Cardiac muscle cell (in vitro differentiated cells and primary cell): ENCODE data around the gene RHOT2. TPM values are rescaled to one million over a fixed set of nuclear protein-coding genes. Genes with fewer than 3 reads are reported as not detected.

Experiments
- DNase-seq, 2 donors: peaks; one replicate each; pipeline versions ENCODE4 v3.0.0 to v3.0.0-alpha.2; 2010 to 2017; ENCODE audit warnings: low read depth in 1 of 2, low spot score in 1 of 2
- H3K27ac ChIP-seq: fragments of 200-600 bp; sonication (generic); 2 replicates; pipeline ENCODE4 v1.5.1; 2016
- H3K27me3 ChIP-seq: fragments of 200-600 bp; sonication (generic); 2 replicates; pipeline ENCODE4 v1.6.0; 2016; ENCODE audit warnings: control low read depth
- H3K36me3 ChIP-seq: fragments of 200-600 bp; sonication (generic); 2 replicates; pipeline ENCODE4 v1.5.1; 2016; ENCODE audit warnings: control low read depth
- H3K4me1 ChIP-seq: fragments of 200-600 bp; sonication (generic); 2 replicates; pipeline ENCODE4 v1.8.1; 2017; ENCODE audit warnings: low read depth, mild to moderate bottlenecking, mixed run types
- H3K4me3 ChIP-seq: fragments of 200-600 bp; sonication (generic); 2 replicates; pipeline ENCODE4 v1.5.1; 2016; ENCODE audit warnings: mild to moderate bottlenecking
- H3K9me3 ChIP-seq: fragments of 200-600 bp; sonication (generic); 2 replicates; pipeline ENCODE4 v1.5.1; 2017; ENCODE audit warnings: low read depth, mild to moderate bottlenecking, control low read depth
- CTCF ChIP-seq: IDR thresholded peaks from 2 replicates; pipeline ENCODE4 v1.5.1; 2012; ENCODE audit warnings: low read depth, mild to moderate bottlenecking, low read length
- polyA plus RNA-seq: library from polyadenylated mRNA; unstranded; fragments of >200 nt; fragmentation: Nextera tagmentation; extraction: Ambion mirVana; gene quantifications from 2 replicates; pipeline ENCODE4 v1.2.1, GENCODE V29; 2016
- total RNA-seq: library from RNA; depleted of rRNA; stranded (reverse); fragments of >200 nt; gene quantifications from 2 replicates; pipeline ENCODE4 v1.2.3, GENCODE V29; 2016

Gene RHOT2
- total and polyA plus RNA-seq, 2 experiments from 2014 or later = 294 to 305 TPM

- TF ChIP-seq CTCF = no peak
- H3K36me3 ChIP-seq = peaks cover 3% of the 10 kb centered on the region
- H3K4me3 ChIP-seq = no peak overlapping the region
- no peaks in the 10 kb centered on the region for H3K27me3 ChIP-seq
- H3K27ac ChIP-seq = no peak overlapping the region
- no peaks in the 10 kb centered on the region for H3K9me3 ChIP-seq
- H3K4me1 ChIP-seq = peaks cover 31% of the 10 kb centered on the region
- DNase-seq = no peak
Observed at GRCh38 chr16:627454-628239, 40.3 kb upstream of the RHOT2 start.

GRCh38 chr16:628321-629061 is 39.4 kb upstream of the RHOT2 start:
- Histone ChIP-seq H3K27ac (peak overlapping the region; percentile 95), H3K4me3 (no peak overlapping the region), H3K36me3 (peaks cover 7% of the 10 kb centered on the region), H3K4me1 (peaks cover 31% of the 10 kb centered on the region), H3K9me3 (no peaks in the 10 kb centered on the region), H3K27me3 (no peaks in the 10 kb centered on the region)
- no peak for DNase-seq
- TF ChIP-seq CTCF = no peak

GRCh38 chr16:629185-629832 is 38.6 kb upstream of the RHOT2 start:
- H3K9me3 ChIP-seq = no peaks in the 10 kb centered on the region
- H3K4me1 ChIP-seq = peaks cover 24% of the 10 kb centered on the region
- TF ChIP-seq CTCF = no peak
- H3K4me3 ChIP-seq = no peak overlapping the region
- peak overlapping the region; percentile 95 for H3K27ac ChIP-seq
- peaks cover 12% of the 10 kb centered on the region for H3K36me3 ChIP-seq
- H3K27me3 ChIP-seq = no peaks in the 10 kb centered on the region
- DNase-seq = peak in 1 of 2 donors; percentile 71

GRCh38 chr16:629833-630248 is 38.1 kb upstream of the RHOT2 start:
- H3K36me3 ChIP-seq = peaks cover 12% of the 10 kb centered on the region
- H3K27me3 ChIP-seq = no peaks in the 10 kb centered on the region
- H3K27ac ChIP-seq = peak overlapping the region; percentile 95
- no peaks in the 10 kb centered on the region for H3K9me3 ChIP-seq
- no peak for DNase-seq
- H3K4me1 ChIP-seq = peaks cover 23% of the 10 kb centered on the region
- TF ChIP-seq CTCF = no peak
- H3K4me3 ChIP-seq = no peak overlapping the region

- peak overlapping the region; percentile 37 for H3K4me3 ChIP-seq
- H3K36me3 ChIP-seq = peaks cover 12% of the 10 kb centered on the region
- H3K27me3 ChIP-seq = no peaks in the 10 kb centered on the region
- no peak for TF ChIP-seq CTCF
- no peak for DNase-seq
- peaks cover 23% of the 10 kb centered on the region for H3K4me1 ChIP-seq
- H3K9me3 ChIP-seq = no peaks in the 10 kb centered on the region
- H3K27ac ChIP-seq = peak overlapping the region; percentile 95
Observed at GRCh38 chr16:630249-630814, 37.6 kb upstream of the RHOT2 start.
